ENCODE data around the gene PLEKHB2. TPM values are rescaled to one million over a fixed set of nuclear protein-coding genes. Genes with fewer than 3 reads are reported as not detected.

The PLEKHB2 gene
- total RNA-seq, 2 experiments from 2014 or later: 42.4 to 43.2 TPM

DNA sequence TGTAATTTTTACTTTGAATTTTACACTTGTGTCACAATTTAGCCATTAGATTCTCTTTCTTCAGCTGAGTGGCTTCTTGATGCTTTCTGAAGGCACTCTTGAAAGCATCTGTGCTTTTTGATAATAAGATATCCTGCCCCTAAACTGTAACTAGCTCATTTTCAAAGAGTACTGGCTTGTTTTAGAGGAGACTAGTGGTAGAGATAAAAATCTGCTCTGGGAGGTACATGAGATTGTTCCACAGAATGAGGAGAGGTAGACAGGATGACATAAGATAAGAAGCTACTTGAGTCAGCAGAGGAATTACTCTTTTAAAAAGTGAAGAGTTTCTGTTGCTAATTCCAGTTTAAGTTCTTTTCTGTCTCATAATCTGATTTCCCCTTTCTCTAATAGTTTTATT, 10.6 kb downstream of the PLEKHB2 start:
- H3K36me3 Mint-ChIP-seq: peaks cover 62% of the 10 kb centered on the region
- no peaks in the 10 kb centered on the region for H3K27me3 Mint-ChIP-seq
- no peak overlapping the region for H3K4me3 Mint-ChIP-seq
- H3K9me3 Mint-ChIP-seq: peaks cover 11% of the 10 kb centered on the region
- H3K27ac Mint-ChIP-seq: peak overlapping the region; percentile 4
- DNase-seq: no peak
- peaks cover 49% of the 10 kb centered on the region for H3K4me1 Mint-ChIP-seq

DNA sequence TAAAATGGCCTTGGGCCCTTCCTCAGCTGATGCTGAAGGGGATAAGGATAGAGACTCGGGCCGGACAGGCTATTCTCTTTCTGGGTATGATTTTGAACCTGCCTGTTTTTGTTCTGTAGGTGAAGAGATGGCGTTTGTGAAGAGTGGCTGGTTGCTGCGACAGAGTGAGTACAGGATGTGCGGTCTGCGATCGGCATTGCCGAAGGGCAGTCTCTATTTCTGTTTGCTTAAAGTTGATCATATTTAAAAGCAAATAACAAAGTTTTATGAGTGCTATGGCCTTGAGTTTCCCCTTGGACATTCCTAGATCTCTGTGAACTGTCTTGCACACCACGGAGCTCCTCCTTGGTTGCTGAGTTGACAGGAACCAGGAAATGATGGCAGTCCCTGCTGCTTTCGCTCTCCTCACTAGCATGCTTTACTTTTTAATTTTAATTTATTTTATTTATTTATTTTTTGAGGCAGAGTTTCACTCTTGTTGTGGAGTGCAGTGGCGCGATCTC, 15.7 kb downstream of the PLEKHB2 start:
- H3K27ac Mint-ChIP-seq: no peak overlapping the region
- H3K9me3 Mint-ChIP-seq: peaks cover 3% of the 10 kb centered on the region
- DNase-seq: no peak
- peaks cover 20% of the 10 kb centered on the region for H3K4me1 Mint-ChIP-seq
- no peak overlapping the region for H3K4me3 Mint-ChIP-seq
- H3K36me3 Mint-ChIP-seq: peaks cover 36% of the 10 kb centered on the region
- H3K27me3 Mint-ChIP-seq: no peaks in the 10 kb centered on the region

DNA sequence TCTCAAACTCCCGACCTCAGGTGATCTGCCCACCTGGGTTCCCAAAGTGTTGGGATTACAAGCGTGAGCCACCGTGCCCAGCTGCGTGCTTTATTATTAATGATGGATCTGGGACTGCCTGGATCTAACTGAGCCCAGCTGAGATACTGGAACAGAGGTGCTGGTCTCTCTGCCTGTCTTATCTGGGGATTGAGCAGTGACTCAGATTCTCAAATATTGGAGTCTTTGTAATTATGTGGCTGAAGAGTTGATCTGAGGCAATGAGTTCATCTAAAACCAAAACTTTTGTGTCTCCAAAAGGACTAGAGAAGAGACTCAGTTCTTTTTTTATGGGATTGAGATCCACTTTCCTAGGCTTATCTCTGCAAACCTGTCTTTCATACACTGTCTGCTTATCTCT, 16.3 kb downstream of the PLEKHB2 start:
- Mint-ChIP-seq H3K27me3 (no peaks in the 10 kb centered on the region), H3K27ac (no peak overlapping the region), H3K4me3 (no peak overlapping the region), H3K4me1 (peaks cover 17% of the 10 kb centered on the region), H3K9me3 (no peaks in the 10 kb centered on the region), H3K36me3 (peaks cover 32% of the 10 kb centered on the region)
- DNase-seq: no peak

DNA sequence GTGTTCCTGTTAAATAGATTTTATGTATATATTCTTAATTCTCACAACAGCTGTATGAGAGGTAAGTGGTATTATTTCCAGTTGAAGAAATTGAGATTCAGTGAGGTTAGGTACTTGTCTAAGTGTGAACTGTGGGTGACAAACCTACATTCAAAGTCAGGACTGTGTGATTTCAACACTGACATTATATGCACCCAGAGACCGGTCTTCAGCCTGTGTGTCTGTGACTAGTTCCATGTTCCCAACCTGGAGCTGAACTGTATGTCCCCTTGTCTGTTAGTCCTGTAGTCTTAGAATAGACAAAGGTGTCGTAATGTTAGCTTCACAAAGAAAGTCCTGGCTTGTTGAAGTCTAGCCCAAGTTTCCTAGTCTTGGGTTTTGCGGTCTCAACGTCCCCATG, 17.4 kb downstream of the PLEKHB2 start:
- peaks cover 16% of the 10 kb centered on the region for H3K4me1 Mint-ChIP-seq
- H3K4me3 Mint-ChIP-seq: no peak overlapping the region
- no peak for DNase-seq
- H3K27me3 Mint-ChIP-seq: no peaks in the 10 kb centered on the region
- no peaks in the 10 kb centered on the region for H3K9me3 Mint-ChIP-seq
- peaks cover 29% of the 10 kb centered on the region for H3K36me3 Mint-ChIP-seq
- no peak overlapping the region for H3K27ac Mint-ChIP-seq

DNA sequence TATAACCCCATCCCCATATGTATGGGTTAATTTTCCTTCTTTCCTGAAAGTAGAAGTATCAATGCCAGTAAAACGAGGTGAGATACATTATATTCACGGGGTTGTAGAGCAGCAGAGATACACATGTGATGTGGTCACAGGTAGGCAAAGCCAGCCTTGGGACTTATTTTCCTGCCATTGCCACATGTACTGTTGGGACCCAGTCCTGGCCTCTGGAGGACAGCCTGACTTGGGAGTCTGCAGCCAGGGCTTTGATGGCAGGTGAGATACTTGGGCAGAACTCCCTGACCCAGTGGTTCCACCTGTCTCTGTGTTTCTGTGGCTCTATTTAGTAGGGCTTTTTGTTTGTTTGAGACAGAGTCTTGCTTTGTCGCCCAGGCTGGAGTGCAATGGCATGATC, 18.1 kb downstream of the PLEKHB2 start:
- DNase-seq: no peak
- Mint-ChIP-seq H3K27me3 (no peaks in the 10 kb centered on the region), H3K36me3 (peaks cover 33% of the 10 kb centered on the region), H3K4me3 (no peak overlapping the region), H3K27ac (no peak overlapping the region), H3K4me1 (peaks cover 11% of the 10 kb centered on the region), H3K9me3 (no peaks in the 10 kb centered on the region)

DNA sequence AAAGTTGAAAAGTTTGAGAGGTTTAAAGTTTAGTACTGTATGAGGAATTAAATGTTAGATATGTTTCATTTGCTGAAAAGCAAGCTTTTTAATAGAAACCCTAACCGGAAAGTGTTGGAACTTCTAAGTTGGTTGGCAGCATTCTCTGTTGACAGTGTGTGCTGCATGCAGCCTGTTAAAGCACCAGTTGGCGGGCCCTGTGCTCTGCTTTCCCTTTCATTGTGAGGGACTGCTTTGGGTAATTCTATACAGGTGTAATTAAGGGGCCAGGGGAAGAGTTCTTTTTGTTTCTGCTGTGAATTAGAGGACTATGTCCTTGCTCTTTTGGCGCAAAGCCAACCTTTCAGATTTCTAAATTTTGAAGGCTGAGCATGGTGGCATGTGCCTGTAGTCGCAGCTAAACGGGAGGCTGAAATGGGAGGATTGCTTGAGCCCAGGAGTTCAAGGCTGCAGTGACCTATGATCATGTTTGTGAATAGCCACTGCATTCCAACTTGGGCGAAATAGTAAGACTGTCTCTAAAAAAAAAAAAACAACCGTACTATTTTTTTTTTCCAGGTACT, 20.1 kb downstream of the PLEKHB2 start:
- Mint-ChIP-seq H3K9me3 (no peaks in the 10 kb centered on the region), H3K27ac (no peak overlapping the region), H3K27me3 (no peaks in the 10 kb centered on the region), H3K4me1 (peaks cover 5% of the 10 kb centered on the region), H3K4me3 (no peak overlapping the region), H3K36me3 (peaks cover 43% of the 10 kb centered on the region)
- no peak for DNase-seq

DNA sequence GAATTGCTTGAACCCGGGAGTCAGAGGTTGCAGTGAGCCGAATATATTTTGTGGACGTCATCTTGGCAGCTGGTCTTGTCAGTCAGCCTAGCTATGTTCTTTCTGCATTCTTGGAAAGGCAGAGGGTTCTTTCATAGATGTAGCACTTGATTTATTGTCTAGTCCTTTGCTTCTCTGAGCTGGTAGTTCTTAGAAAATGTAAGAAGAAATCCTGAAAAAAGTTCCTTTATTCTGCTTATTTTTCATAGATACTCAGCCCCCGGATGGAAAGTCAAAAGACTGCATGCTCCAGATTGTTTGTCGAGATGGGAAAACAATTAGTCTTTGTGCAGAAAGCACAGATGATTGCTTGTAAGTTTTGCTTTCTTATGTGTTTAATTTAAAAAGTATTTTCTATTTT, 21.3 kb downstream of the PLEKHB2 start:
- peaks cover 45% of the 10 kb centered on the region for H3K36me3 Mint-ChIP-seq
- no peaks in the 10 kb centered on the region for H3K27me3 Mint-ChIP-seq
- no peak for DNase-seq
- H3K4me3 Mint-ChIP-seq: no peak overlapping the region
- no peaks in the 10 kb centered on the region for H3K4me1 Mint-ChIP-seq
- H3K27ac Mint-ChIP-seq: no peak overlapping the region
- H3K9me3 Mint-ChIP-seq: no peaks in the 10 kb centered on the region

DNA sequence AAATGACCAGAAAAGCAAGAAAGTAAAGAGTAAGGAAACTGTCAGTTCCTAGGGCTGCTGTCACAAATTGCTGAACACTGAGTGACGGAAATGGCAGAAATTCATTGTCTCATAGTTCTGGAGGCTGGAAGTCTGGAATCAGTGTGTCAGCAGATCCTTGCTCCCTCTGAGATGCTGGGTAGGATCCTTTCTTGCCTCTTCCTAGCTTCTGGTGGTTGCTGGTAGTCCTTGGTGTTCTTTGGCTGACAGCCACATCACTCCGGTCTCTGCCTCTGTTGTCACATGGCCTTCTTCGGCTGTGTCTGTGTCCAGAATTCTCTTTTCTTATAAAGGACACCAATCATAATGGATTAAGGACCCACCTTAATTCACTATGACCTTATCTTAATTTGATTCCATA, 21.9 kb downstream of the PLEKHB2 start:
- peaks cover 45% of the 10 kb centered on the region for H3K36me3 Mint-ChIP-seq
- no peaks in the 10 kb centered on the region for H3K9me3 Mint-ChIP-seq
- no peak overlapping the region for H3K4me3 Mint-ChIP-seq
- no peaks in the 10 kb centered on the region for H3K27me3 Mint-ChIP-seq
- H3K27ac Mint-ChIP-seq: no peak overlapping the region
- no peak for DNase-seq
- no peaks in the 10 kb centered on the region for H3K4me1 Mint-ChIP-seq

DNA sequence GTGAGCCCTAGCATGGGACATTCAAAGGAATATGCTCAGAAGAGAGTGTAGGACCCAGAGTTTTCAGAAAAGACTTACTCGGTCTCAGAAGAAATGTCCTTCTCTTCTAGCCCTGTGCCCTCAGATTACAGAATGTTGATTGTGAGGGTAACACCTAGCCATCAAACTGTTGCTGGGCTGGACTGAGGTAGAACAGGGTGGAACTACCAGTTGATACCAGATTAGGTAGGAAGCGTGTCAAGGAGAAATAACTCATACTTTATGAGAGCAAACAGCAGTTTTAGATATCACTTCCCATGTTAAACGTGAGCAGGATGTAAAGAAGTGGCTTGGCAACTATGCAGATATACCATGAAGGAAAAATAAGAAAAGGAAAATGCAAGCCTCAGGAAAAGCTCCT, 22.8 kb downstream of the PLEKHB2 start:
- Mint-ChIP-seq H3K4me1 (no peaks in the 10 kb centered on the region), H3K4me3 (no peak overlapping the region), H3K27ac (no peak overlapping the region), H3K27me3 (no peaks in the 10 kb centered on the region), H3K9me3 (no peaks in the 10 kb centered on the region), H3K36me3 (peaks cover 42% of the 10 kb centered on the region)
- no peak for DNase-seq

DNA sequence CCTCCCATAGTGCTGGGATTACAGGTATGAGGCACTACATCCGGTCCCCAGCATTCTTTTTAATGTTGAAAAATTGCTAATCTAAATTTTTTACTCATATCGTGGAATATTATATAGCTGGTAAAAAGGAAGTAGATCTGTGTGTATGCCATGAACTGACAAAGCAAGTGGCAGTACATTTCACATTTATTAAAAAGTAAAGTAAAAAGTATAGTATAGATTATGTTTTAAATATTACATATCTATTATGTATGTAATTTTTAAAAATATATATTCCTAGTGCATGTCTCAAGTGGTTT, 25.1 kb downstream of the PLEKHB2 start:
- peaks cover 41% of the 10 kb centered on the region for H3K36me3 Mint-ChIP-seq
- no peaks in the 10 kb centered on the region for H3K4me1 Mint-ChIP-seq
- no peaks in the 10 kb centered on the region for H3K9me3 Mint-ChIP-seq

DNA sequence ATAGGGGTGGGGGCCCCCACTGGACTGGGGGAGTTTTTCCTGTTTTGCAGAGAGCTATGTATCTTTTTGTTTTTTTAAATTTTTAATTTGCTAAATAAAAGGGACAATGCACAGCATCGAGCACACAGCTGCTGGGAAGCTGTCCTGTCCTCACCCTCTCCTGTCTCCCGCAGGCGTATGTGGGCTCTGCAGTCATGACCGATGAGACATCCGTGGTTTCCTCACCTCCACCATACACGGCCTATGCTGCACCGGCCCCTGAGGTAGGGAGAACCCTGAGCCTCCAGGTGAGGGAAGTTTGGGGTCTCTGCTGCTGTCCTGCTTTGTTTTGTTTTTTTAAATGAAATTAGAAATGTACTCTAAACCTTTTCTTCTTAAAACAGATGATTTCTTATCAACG, 27.6 kb downstream of the PLEKHB2 start:
- H3K4me3 Mint-ChIP-seq: no peak overlapping the region
- H3K27ac Mint-ChIP-seq: no peak overlapping the region
- H3K9me3 Mint-ChIP-seq: no peaks in the 10 kb centered on the region
- DNase-seq: no peak
- H3K36me3 Mint-ChIP-seq: peaks cover 39% of the 10 kb centered on the region
- H3K4me1 Mint-ChIP-seq: peaks cover 3% of the 10 kb centered on the region
- no peaks in the 10 kb centered on the region for H3K27me3 Mint-ChIP-seq

More for the DNA sequence above, 25.1 kb downstream of the PLEKHB2 start:
- Mint-ChIP-seq H3K4me3 (no peak overlapping the region), H3K27me3 (no peaks in the 10 kb centered on the region), H3K27ac (no peak overlapping the region)
- DNase-seq: no peak

DNA sequence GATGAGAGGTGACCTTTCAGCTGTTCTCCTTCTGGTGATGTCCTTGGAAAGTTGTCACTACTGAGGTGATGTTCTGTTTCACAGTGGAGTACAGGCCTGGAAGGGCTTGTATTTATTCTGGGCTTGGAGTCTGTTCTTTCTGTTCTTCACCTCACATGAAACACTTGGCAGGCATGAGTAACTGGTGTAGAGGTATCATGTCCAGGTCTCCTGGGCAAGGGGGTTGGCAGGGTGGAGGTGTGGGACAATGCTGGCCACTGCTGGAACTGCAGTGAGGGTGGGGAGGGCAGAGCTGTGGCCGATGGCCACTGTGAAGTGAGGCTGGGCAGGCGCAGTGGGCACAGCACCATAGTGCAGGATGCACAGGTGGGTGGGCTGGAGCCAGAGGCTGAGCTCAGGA, 35.4 kb downstream of the PLEKHB2 start:
- Mint-ChIP-seq H3K36me3 (peaks cover 17% of the 10 kb centered on the region), H3K4me3 (no peak overlapping the region)

DNA sequence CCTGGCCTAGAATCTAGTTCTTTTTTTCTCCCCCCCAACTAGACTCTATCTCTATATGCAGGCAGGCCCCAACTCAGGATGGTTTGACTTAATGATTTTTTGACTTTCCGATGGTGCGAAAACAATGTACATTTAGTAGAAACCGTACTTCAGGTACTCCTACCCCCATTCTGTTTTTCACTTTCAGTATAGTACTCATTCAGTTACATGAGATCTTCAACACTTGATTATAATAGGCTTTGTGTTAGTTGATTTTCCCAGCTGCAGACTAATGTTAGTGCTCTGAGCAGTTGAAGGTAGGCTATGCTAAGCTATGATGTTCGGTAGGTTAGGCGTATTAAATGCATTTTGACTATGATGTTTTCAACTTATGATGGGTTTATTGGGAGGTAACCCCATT, 37.7 kb downstream of the PLEKHB2 start:
- no peak overlapping the region for H3K27ac Mint-ChIP-seq
- no peak overlapping the region for H3K4me3 Mint-ChIP-seq
- H3K36me3 Mint-ChIP-seq: peaks cover 11% of the 10 kb centered on the region
- H3K27me3 Mint-ChIP-seq: no peaks in the 10 kb centered on the region
- no peaks in the 10 kb centered on the region for H3K9me3 Mint-ChIP-seq
- DNase-seq: no peak
- H3K4me1 Mint-ChIP-seq: peaks cover 14% of the 10 kb centered on the region

More for the DNA sequence above, 35.4 kb downstream of the PLEKHB2 start:
- DNase-seq: no peak
- H3K9me3 Mint-ChIP-seq: no peaks in the 10 kb centered on the region
- H3K4me1 Mint-ChIP-seq: peaks cover 18% of the 10 kb centered on the region
- no peaks in the 10 kb centered on the region for H3K27me3 Mint-ChIP-seq
- no peak overlapping the region for H3K27ac Mint-ChIP-seq

DNA sequence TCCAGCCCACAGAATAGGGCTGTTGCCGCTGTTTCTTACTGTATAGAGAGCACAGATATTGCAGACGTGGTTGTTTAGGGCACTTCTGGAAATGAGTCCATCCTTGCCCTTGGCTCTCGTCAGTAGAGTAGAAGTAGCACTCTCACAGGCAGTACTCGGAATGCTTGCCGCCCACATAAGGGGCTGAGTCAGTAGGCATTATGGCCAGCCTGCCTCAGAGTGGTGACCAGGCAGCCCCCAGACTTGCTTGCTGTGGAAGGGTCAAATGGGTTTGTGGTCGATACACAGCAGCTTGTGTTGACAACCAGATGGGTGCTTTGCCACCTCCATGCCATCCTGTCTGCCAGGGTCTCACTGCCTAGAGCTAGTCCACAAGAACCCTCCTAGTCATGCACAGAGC, 38.7 kb downstream of the PLEKHB2 start:
- H3K4me1 Mint-ChIP-seq: peaks cover 10% of the 10 kb centered on the region
- no peaks in the 10 kb centered on the region for H3K27me3 Mint-ChIP-seq
- no peak overlapping the region for H3K27ac Mint-ChIP-seq
- no peaks in the 10 kb centered on the region for H3K9me3 Mint-ChIP-seq
- peaks cover 11% of the 10 kb centered on the region for H3K36me3 Mint-ChIP-seq
- H3K4me3 Mint-ChIP-seq: no peak overlapping the region
- no peak for DNase-seq

DNA sequence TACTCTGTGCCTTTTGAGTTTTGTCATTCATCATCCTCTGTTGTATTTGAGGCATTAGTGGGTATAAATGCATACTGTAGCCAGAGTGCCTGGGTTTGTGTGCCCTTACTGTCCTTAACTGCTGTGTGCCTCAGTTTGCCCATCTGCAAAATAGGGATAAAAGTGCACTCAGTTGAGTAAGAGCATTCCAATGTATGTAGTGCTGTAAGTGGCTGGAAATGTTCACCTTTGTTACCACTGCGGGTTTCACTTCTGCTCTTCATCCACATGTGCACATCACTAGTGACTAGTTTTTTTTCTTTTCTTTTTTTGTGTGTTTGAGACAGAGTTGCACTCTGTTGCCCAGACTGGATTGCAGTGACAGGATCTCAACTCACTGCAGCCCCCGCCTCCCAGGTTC, 39.9 kb downstream of the PLEKHB2 start:
- Mint-ChIP-seq H3K27ac (no peak overlapping the region), H3K4me3 (no peak overlapping the region), H3K27me3 (no peaks in the 10 kb centered on the region), H3K9me3 (no peaks in the 10 kb centered on the region), H3K4me1 (peaks cover 10% of the 10 kb centered on the region), H3K36me3 (peaks cover 11% of the 10 kb centered on the region)
- DNase-seq: no peak

DNA sequence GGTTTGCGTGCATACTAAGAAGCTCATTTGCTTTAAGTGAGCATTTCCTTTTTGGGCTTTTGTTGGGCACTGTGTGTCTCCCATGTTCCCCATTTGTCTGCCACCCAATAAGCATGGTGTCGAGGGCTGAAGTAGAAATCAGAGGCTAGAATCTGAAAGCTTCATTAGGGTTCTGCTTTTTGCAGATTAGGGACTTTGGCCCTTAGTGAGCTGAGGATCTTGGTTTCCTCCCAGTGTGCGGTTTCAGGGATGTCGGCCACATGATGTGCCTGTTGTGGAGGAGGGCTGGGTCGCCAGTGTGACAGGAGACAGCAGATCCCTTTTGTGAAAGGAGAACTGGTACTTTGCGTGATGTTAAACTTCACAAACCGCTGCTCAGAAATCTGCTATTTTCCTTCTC, 41.1 kb downstream of the PLEKHB2 start:
- no peak overlapping the region for H3K4me3 Mint-ChIP-seq
- H3K36me3 Mint-ChIP-seq: peaks cover 11% of the 10 kb centered on the region
- no peaks in the 10 kb centered on the region for H3K9me3 Mint-ChIP-seq
- no peak for DNase-seq
- H3K4me1 Mint-ChIP-seq: peaks cover 10% of the 10 kb centered on the region
- no peak overlapping the region for H3K27ac Mint-ChIP-seq
- no peaks in the 10 kb centered on the region for H3K27me3 Mint-ChIP-seq

DNA sequence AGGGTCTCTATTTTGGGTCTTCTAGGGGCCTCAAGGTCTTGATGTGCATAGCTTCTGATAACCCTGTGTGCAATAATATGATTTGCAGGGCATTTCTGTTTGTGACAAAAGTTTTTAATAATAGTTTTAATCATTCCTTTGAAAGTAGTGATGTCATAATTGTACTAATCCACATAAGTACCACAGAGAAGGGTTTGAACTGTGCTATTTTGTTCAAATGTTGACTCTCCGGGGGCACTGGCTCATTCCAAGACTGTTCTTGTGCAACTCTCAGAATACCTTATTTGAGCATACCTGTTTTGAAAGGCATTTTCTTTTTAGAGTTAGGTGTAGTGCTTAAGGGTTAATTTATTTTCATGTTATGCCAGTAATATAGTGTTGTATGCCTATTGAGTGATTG, 41.6 kb downstream of the PLEKHB2 start:
- peak overlapping the region; percentile 20 for H3K27ac Mint-ChIP-seq
- no peaks in the 10 kb centered on the region for H3K9me3 Mint-ChIP-seq
- DNase-seq: no peak
- peaks cover 11% of the 10 kb centered on the region for H3K36me3 Mint-ChIP-seq
- H3K4me3 Mint-ChIP-seq: no peak overlapping the region
- peaks cover 8% of the 10 kb centered on the region for H3K4me1 Mint-ChIP-seq
- H3K27me3 Mint-ChIP-seq: no peaks in the 10 kb centered on the region
